Psoas muscle (tissue), 8 donors: Measurements from ENCODE around the gene INO80C. TPM values are rescaled to one million over a fixed set of nuclear protein-coding genes. Genes with fewer than 3 reads are reported as not detected.

Experiments used
- ATAC-seq, 4 donors: fragments of 200-7000 bp; cut with Tn5 transposase; one replicate each; pipeline ENCODE4 v1.9.1; 2020; ENCODE audit warnings: moderate library complexity in 3 of 4, mild to moderate bottlenecking in 2 of 4
- DNase-seq, 2 donors: peaks; one replicate each; pipeline ENCODE4 v3.0.0-alpha.2; 2020
- H3K27ac ChIP-seq: fragments of 200-600 bp; one replicate; pipeline ENCODE4 v1.8.0; 2022
- H3K27me3 ChIP-seq, 3 donors: fragments of 200-600 bp in 1 of 3; one replicate each; pipeline versions ENCODE4 v1.6.1 to v1.8.0; 2013 to 2022; ENCODE audit warnings: low read length in 2 of 3, mild to moderate bottlenecking in 2 of 3, moderate library complexity in 1 of 3; ENCODE audit not compliant: insufficient read depth in 3 of 3
- H3K36me3 ChIP-seq, 2 donors: fragments of 200-600 bp in 1 of 2; one replicate each; pipeline versions ENCODE4 v1.6.1 to v1.8.0; 2013 to 2022; ENCODE audit warnings: low read depth in 1 of 2, mild to moderate bottlenecking in 1 of 2, moderate library complexity in 1 of 2; ENCODE audit not compliant: insufficient read depth in 1 of 2
- H3K4me1 ChIP-seq: fragments of 200-600 bp; one replicate; pipeline ENCODE4 v1.8.0; 2022
- H3K4me3 ChIP-seq: fragments of 200-600 bp; one replicate; pipeline ENCODE4 v1.8.0; 2022; ENCODE audit warnings: mild to moderate bottlenecking
- H3K9me3 ChIP-seq: fragments of 200-600 bp; one replicate; pipeline ENCODE4 v1.8.0; 2022
- CTCF ChIP-seq: fragments of 200-600 bp; IDR thresholded peaks from one replicate; pipeline ENCODE4 v1.8.0; 2022; ENCODE audit warnings: antibody characterized with exemption
- WGBS, 3 donors: extraction: QIAGEN DNeasy Blood & Tissue Kit; methylation state at CpG; one replicate each; pipeline versions ENCODE4 v1.1.6 to v1.1.7; 2013; 5-methylcytosine and 5-hydroxymethylcytosine counted together
- intact Hi-C, 2 donors: fragments of 100-400 bp; cut with DNase I; formaldehyde crosslinking; loops; one replicate each; pipeline versions ENCODE4 v1.11.0 to v1.14.2; 2022
- polyA plus RNA-seq, 3 donors: library from polyadenylated mRNA; stranded (reverse); fragments of 200-250 nt; gene quantifications; one replicate each; pipeline ENCODE4 v1.2.3, GENCODE V29; 2013
- total RNA-seq, 4 donors: library from RNA; stranded (reverse); fragmentation: NEBNext Ultra II Directional in 2 of 4; extraction: Animal tissue kit (Norgen Biotek cat#: 25700) in 2 of 4; gene quantifications; one replicate each; pipeline versions ENCODE4 v1.2.1 to v1.2.4, GENCODE V29; 2021 to 2023
- donor health status: healthy with polysubstance abuse.
- donor health status: DM: no; HTN: no; CAD: no; lungs with moderate emphysema.
- donor health status: Bipolar disorder and iron deficiency.
- donor health status: healthy.
- donor health status: DM: yes; HTN: yes; CAD: no.
- donor health status: DM: no; HTN: no; CAD: no.
- donor health status: DM: no; HTN: no; CAD: no.
- donor health status: DM: yes; HTN: yes; CAD: no.

INO80C gene
- total and polyA plus RNA-seq, 7 donors: 14.4 to 26.7 (median 21.1) TPM

GRCh38 chr18:35477497-35477896, 20.3 kb downstream of the INO80C start:
- ATAC-seq: no peak

GRCh38 chr18:35474884-35475283, 22.9 kb downstream of the INO80C start:
- WGBS, 3 donors: 97 to 100% (median 99%) methylated on average over 1 of the region's 1 CpG
- Histone ChIP-seq H3K27me3 (no peaks in the 10 kb centered on the region), H3K36me3 (peaks cover 3 to 16% of the 10 kb centered on the region in 2 donors), H3K4me3 (no peak overlapping the region), H3K9me3 (no peaks in the 10 kb centered on the region), H3K4me1 (peaks cover 7% of the 10 kb centered on the region), H3K27ac (no peak overlapping the region)
- TF ChIP-seq CTCF: no peak
- DNase-seq: no peak
- intact Hi-C loops: no loop called here
- no peak for ATAC-seq

More at GRCh38 chr18:35477497-35477896, 20.3 kb downstream of the INO80C start:
- H3K27me3 ChIP-seq: no peaks in the 10 kb centered on the region
- 92 to 100% (median 94%) methylated on average over 1 of the region's 1 CpG for WGBS, 3 donors
- no peak for DNase-seq
- H3K27ac ChIP-seq: no peak overlapping the region
- H3K36me3 ChIP-seq: peaks cover 3 to 16% of the 10 kb centered on the region in 2 donors
- no peaks in the 10 kb centered on the region for H3K9me3 ChIP-seq
- TF ChIP-seq CTCF: no peak
- no peak overlapping the region for H3K4me3 ChIP-seq
- intact Hi-C loops: no loop called here
- peaks cover 7% of the 10 kb centered on the region for H3K4me1 ChIP-seq

- Histone ChIP-seq H3K27ac (no peak overlapping the region), H3K4me3 (no peak overlapping the region), H3K9me3 (no peaks in the 10 kb centered on the region), H3K27me3 (no peaks in the 10 kb centered on the region), H3K4me1 (peaks cover 3% of the 10 kb centered on the region), H3K36me3 (peaks cover 3 to 18% of the 10 kb centered on the region in 2 donors)
- 93 to 100% (median 95%) methylated on average over 1 of the region's 1 CpG for WGBS, 3 donors
- intact Hi-C loops: no loop called here
- TF ChIP-seq CTCF: no peak
- no peak for DNase-seq
- no peak for ATAC-seq
Observed at GRCh38 chr18:35473562-35473961, 24.2 kb downstream of the INO80C start.

GRCh38 chr18:35470435-35470834, 27.3 kb downstream of the INO80C start:
- Histone ChIP-seq H3K4me3 (no peak overlapping the region), H3K36me3 (peaks cover 3 to 10% of the 10 kb centered on the region in 2 donors), H3K27me3 (no peaks in the 10 kb centered on the region), H3K9me3 (no peaks in the 10 kb centered on the region), H3K4me1 (no peaks in the 10 kb centered on the region), H3K27ac (no peak overlapping the region)
- intact Hi-C loops: no loop called here
- 74 to 88% (median 81%) methylated on average over 6 of the region's 6 CpGs for WGBS, 3 donors
- ATAC-seq: no peak
- DNase-seq: no peak
- no peak for TF ChIP-seq CTCF

- no peaks in the 10 kb centered on the region for H3K4me1 ChIP-seq
- DNase-seq: no peak
- H3K4me3 ChIP-seq: no peak overlapping the region
- ATAC-seq: no peak
- WGBS, 3 donors: 93 to 97% (median 95%) methylated on average over 3 of the region's 3 CpGs
- no peaks in the 10 kb centered on the region for H3K27me3 ChIP-seq
- H3K9me3 ChIP-seq: no peaks in the 10 kb centered on the region
- H3K27ac ChIP-seq: no peak overlapping the region
- intact Hi-C loops: no loop called here
- H3K36me3 ChIP-seq: peaks cover 3 to 10% of the 10 kb centered on the region in 2 donors
- TF ChIP-seq CTCF: no peak
Observed at GRCh38 chr18:35469725-35470124, 28.0 kb downstream of the INO80C start.
